ENCODE data around the gene UBE2F. TPM values are rescaled to one million over a fixed set of nuclear protein-coding genes. Genes with fewer than 3 reads are reported as not detected.

Gene UBE2F
- total and polyA plus RNA-seq, 2 of the 13 experiments (the other 11 are each of a cell fraction or from before 2014, with no cell fraction given) = 35.4 to 73.1 TPM

GRCh38 chr2:238079874-238080327 lies 113.1 kb downstream of the UBE2F start (continued):
- TF ChIP-seq ZBTB10 (CRISPR knock-in tag; IDR thresholded peaks at IDR 0.05; ENCODE audit: borderline replicate concordance) (0 out of 2 replicates have a peak, but pooled peaks have one; percentile 73), IKZF5 (CRISPR knock-in tag; IDR thresholded peaks at IDR 0.05) (peak; percentile 82; the same call in 1 of the 2 replicates), KLF12 (CRISPR knock-in tag; IDR thresholded peaks at IDR 0.05; ENCODE audit: borderline replicate concordance) (0 out of 2 replicates have a peak, but pooled peaks have one; percentile 22)

GRCh38 chr2:238080518-238080917 lies 113.7 kb downstream of the UBE2F start:
- Histone ChIP-seq H3K4me1 (ENCODE audit: insufficient read depth, low read length) (peaks cover 51% of the 10 kb centered on the region), H4K20me1 (ENCODE audit: insufficient read depth, low read length) (no peaks in the 10 kb centered on the region), H3K9me3 (ENCODE audit: low read length) (peaks cover 7% of the 10 kb centered on the region; the same call in 1 of the 2 replicates), H3K4me2 (ENCODE audit: low read depth, low read length) (no peak overlapping the region), H2AFZ (ENCODE audit: low read length) (no peak overlapping the region), H3K36me3 (replicated peaks in 1 of 2; ENCODE audit: control insufficient read depth in 1 of 2, insufficient read depth in 2 of 2, low read length in 2 of 2) (peaks cover 24 to 39% of the 10 kb centered on the region in 2 experiments), H3K27me3 (ENCODE audit: control insufficient read depth in 1 of 2, insufficient read depth in 2 of 2, low read length in 2 of 2) (no peaks in the 10 kb centered on the region), H3K4me3 (replicated peaks in 1 of 3; ENCODE audit: insufficient read depth in 1 of 3, low read depth in 2 of 3, low read length in 3 of 3) (no peak overlapping the region), H3K79me2 (ENCODE audit: insufficient read depth, low read length) (peaks cover 8% of the 10 kb centered on the region), H3K27ac (ENCODE audit: extremely low read length, insufficient read depth, low read length) (peak overlapping the region; percentile 52), H3K9ac (ENCODE audit: insufficient read depth, low read depth, low read length) (no peak overlapping the region)
- intact Hi-C loops (cut with micrococcal nuclease; ENCODE audit: unreplicated experiment) (no loop called here), in situ Hi-C loops (cut with HindIII; ENCODE audit: extremely low pct_ligation_motif_present, low pct_unique_long_range_greater_than_20kb) (no loop called here)
- 97% methylated on average over 15 of the region's 15 CpGs for WGBS (ENCODE audit: low lambda C conversion rate)
- POLR2A ChIA-PET = interaction anchor here (1.5 kb wide), 1 partner anchor 19 kb away, joined by 12 read pairs; the partner anchor contains the start of gene SCLY
- DNase-seq (ENCODE audit: low spot score) (no peak), FAIRE-seq (no peak), ATAC-seq (no peak)
- BruUV-seq (replicated peaks) = no TSS peak
- CTCF ChIA-PET (ENCODE audit: low intra/inter-chr PET ratio, low total read pairs) = no interaction called here
- peak; percentile 30; the same call in 1 of the 2 replicates for TF ChIP-seq ZNF768 (CRISPR knock-in tag; IDR thresholded peaks at IDR 0.05)
- no peak for TF ChIP-seq SPEN (CRISPR knock-in tag; IDR thresholded peaks at IDR 0.05; ENCODE audit: low read depth)
- 0 out of 2 replicates have a peak, but pooled peaks have one; percentile 43 for TF ChIP-seq UBTF (CRISPR knock-in tag; IDR thresholded peaks at IDR 0.05)
- no peak for TF ChIP-seq MAZ (IDR thresholded peaks at IDR 0.05; ENCODE audit: borderline replicate concordance, low read depth, low read length)
- 0 out of 2 replicates have a peak, but pooled peaks have one; percentile 38 for TF ChIP-seq MAZ (CRISPR knock-in tag; IDR thresholded peaks at IDR 0.05; ENCODE audit: low read depth)
- TF ChIP-seq ZFP91 (CRISPR knock-in tag; IDR thresholded peaks at IDR 0.05; ENCODE audit: borderline replicate concordance) = peak; percentile 24; the same call in 1 of the 2 replicates
- TF ChIP-seq ZNF777 (CRISPR knock-in tag; IDR thresholded peaks at IDR 0.05) = 0 out of 2 replicates have a peak, but pooled peaks have one; percentile 2
- no peak for TF ChIP-seq ZNF792 (CRISPR knock-in tag; IDR thresholded peaks at IDR 0.05)
- TF ChIP-seq ZSCAN31 (CRISPR knock-in tag; IDR thresholded peaks at IDR 0.05; ENCODE audit: low read depth) = 0 out of 2 replicates have a peak, but pooled peaks have one; percentile 42
- 0 out of 2 replicates have a peak, but pooled peaks have one; percentile 66 for TF ChIP-seq SETDB1 (CRISPR knock-in tag; IDR thresholded peaks at IDR 0.05; ENCODE audit: borderline replicate concordance)
